Effector CD4-positive, alpha-beta T cell (primary cell): ENCODE data around the gene ZBTB17.
"Not testable (repeated sequence)": the region's sequence is repeated elsewhere in the genome, so short reads cannot be mapped to it uniquely, and the experiment has no call there.

ENCODE experiments used
- DNase-seq: peaks from one replicate; pipeline ENCODE4 v3.0.0-alpha.2; 2020

Gene ZBTB17

GRCh38 chr1:15892857-15893599, 82.9 kb downstream of the ZBTB17 start:
- not testable (repeated sequence) for DNase-seq
